ENCODE measurements around the gene ATAT1. TPM values are rescaled to one million over a fixed set of nuclear protein-coding genes. Genes with fewer than 3 reads are reported as not detected.

Gene ATAT1
- polyA plus RNA-seq, 4 donors: 34.9 to 42.2 (median 37.1) TPM

Other genes with a start within 250 kb of the ATAT1 start
- 100 to 1,000 TPM; 121 to 129 (median 122) TPM for gene HLA-E, start 137.4 kb upstream of the ATAT1 start, polyA plus RNA-seq (ENCODE audit: insufficient read length in 4 of 4)
- 100 to 1,000 TPM in 1 of 4 donors, 10 to 100 TPM in 3; 79.2 to 108 (median 85.3) TPM for gene GNL1, start 70.4 kb upstream of the ATAT1 start, polyA plus RNA-seq (ENCODE audit: insufficient read length in 4 of 4)
- gene PRR3, start 69.6 kb upstream of the ATAT1 start, polyA plus RNA-seq (ENCODE audit: insufficient read length in 4 of 4): 10 to 100 TPM; 29.4 to 31.1 (median 29.9) TPM
- 10 to 100 TPM; 63.3 to 65.8 (median 64.9) TPM for gene ABCF1, start 55.4 kb upstream of the ATAT1 start, polyA plus RNA-seq (ENCODE audit: insufficient read length in 4 of 4)
- 10 to 100 TPM; 50.5 to 67.6 (median 58.4) TPM for gene PPP1R10, start 9.6 kb upstream of the ATAT1 start, polyA plus RNA-seq (ENCODE audit: insufficient read length in 4 of 4)
- 10 to 100 TPM; 60.6 to 69.1 (median 62.1) TPM for gene MRPS18B, start 9.0 kb upstream of the ATAT1 start, polyA plus RNA-seq (ENCODE audit: insufficient read length in 4 of 4)
- 10 to 100 TPM; 18.0 to 27.5 (median 23.4) TPM for gene C6orf136, start 20.3 kb downstream of the ATAT1 start, polyA plus RNA-seq (ENCODE audit: insufficient read length in 4 of 4)
- 10 to 100 TPM; 35.9 to 44.1 (median 40.8) TPM for gene DHX16, start 46.1 kb downstream of the ATAT1 start, polyA plus RNA-seq (ENCODE audit: insufficient read length in 4 of 4)
- 10 to 100 TPM; 39.5 to 41.7 (median 41.3) TPM for gene PPP1R18, start 59.8 kb downstream of the ATAT1 start, polyA plus RNA-seq (ENCODE audit: insufficient read length in 4 of 4)
- 10 to 100 TPM; 37.6 to 39.7 (median 38.2) TPM for gene NRM, start 64.1 kb downstream of the ATAT1 start, polyA plus RNA-seq (ENCODE audit: insufficient read length in 4 of 4)
- 10 to 100 TPM; 39.8 to 46.4 (median 41.5) TPM for gene MDC1, start 90.4 kb downstream of the ATAT1 start, polyA plus RNA-seq (ENCODE audit: insufficient read length in 4 of 4)
- gene TUBB, start 93.5 kb downstream of the ATAT1 start, polyA plus RNA-seq (ENCODE audit: insufficient read length in 4 of 4): 1,000 to 10,000 TPM; 1,131 to 1,274 (median 1,215) TPM
- gene FLOT1, start 115.8 kb downstream of the ATAT1 start, polyA plus RNA-seq (ENCODE audit: insufficient read length in 4 of 4): 100 to 1,000 TPM; 135 to 145 (median 143) TPM
- gene IER3, start 117.7 kb downstream of the ATAT1 start, polyA plus RNA-seq (ENCODE audit: insufficient read length in 4 of 4): 10 to 100 TPM; 19.5 to 27.0 (median 25.1) TPM